ENCODE data around the gene GRPEL1.

GRCh38 chr4:7016512-7016911, 51.4 kb downstream of the GRPEL1 start:
- TF ChIP-seq SMC3 (conservative IDR thresholded peaks at IDR 0.05; ENCODE audit: poor library complexity) (no peak), CTCF (IDR thresholded peaks at IDR 0.05; ENCODE audit: poor library complexity, severe bottlenecking) (no peak), REST (IDR thresholded peaks at IDR 0.05; ENCODE audit: borderline replicate concordance) (no peak), EZH2 (IDR thresholded peaks at IDR 0.05; ENCODE audit: borderline replicate concordance, insufficient read depth, low read length, poor library complexity, severe bottlenecking) (no peak), EP300 (conservative IDR thresholded peaks at IDR 0.05; ENCODE audit: poor library complexity, severe bottlenecking) (no peak), POLR2AphosphoS5 (IDR thresholded peaks at IDR 0.05) (no peak), RAD21 (conservative IDR thresholded peaks at IDR 0.05) (no peak), MXI1 (conservative IDR thresholded peaks at IDR 0.05; ENCODE audit: poor library complexity, severe bottlenecking) (no peak), TAF1 (IDR thresholded peaks at IDR 0.05; ENCODE audit: low read depth) (no peak)

All from neural cell (in vitro differentiated cells).